Suppressor macrophage treated with lipopolysaccharide for 1 hour (primary cell): ENCODE data around the gene TNPO1.
"Not testable (repeated sequence)": the region's sequence is repeated elsewhere in the genome, so short reads cannot be mapped to it uniquely, and the experiment has no call there.

Experiments
- DNase-seq, 3 donors: peaks; one replicate each; pipeline ENCODE4 v3.0.0-alpha.2; 2020 to 2022

Gene TNPO1

GRCh38 chr5:72816284-72817075 lies at the start of gene TNPO1:
Gene TNPO1, plus strand, starts transcription at chr5:72816661. Its CDS starts 77 bp downstream, at chr5:72816738.
- DNase-seq = peak; percentile 90 to 94 (median 93)

- DNase-seq = no peak
Measured at GRCh38 chr5:72767289-72768010, 49.0 kb upstream of the TNPO1 start.

GRCh38 chr5:72770266-72770665 lies 46.2 kb upstream of the TNPO1 start:
- DNase-seq = no peak

GRCh38 chr5:72776684-72777083 lies 39.8 kb upstream of the TNPO1 start:
- no peak for DNase-seq

- DNase-seq = no peak
Measured at GRCh38 chr5:72779520-72779919, 36.9 kb upstream of the TNPO1 start.

- DNase-seq = no peak
Measured at GRCh38 chr5:72783354-72783753, 33.1 kb upstream of the TNPO1 start.

GRCh38 chr5:72784129-72784528 lies 32.3 kb upstream of the TNPO1 start:
- DNase-seq = no peak

GRCh38 chr5:72785801-72786200 lies 30.7 kb upstream of the TNPO1 start:
- no peak for DNase-seq

GRCh38 chr5:72786676-72787075 lies 29.8 kb upstream of the TNPO1 start:
- DNase-seq = no peak

- DNase-seq = no peak
Measured at GRCh38 chr5:72788866-72789505, 27.5 kb upstream of the TNPO1 start.

GRCh38 chr5:72790186-72790585 lies 26.3 kb upstream of the TNPO1 start:
- no peak for DNase-seq

GRCh38 chr5:72792662-72793061 lies 23.8 kb upstream of the TNPO1 start:
- not testable (repeated sequence) for DNase-seq

- no peak for DNase-seq
Measured at GRCh38 chr5:72796001-72796400, 20.5 kb upstream of the TNPO1 start.

GRCh38 chr5:72799721-72800120 lies 16.7 kb upstream of the TNPO1 start:
- no peak for DNase-seq

GRCh38 chr5:72808637-72809036 lies 7.8 kb upstream of the TNPO1 start:
- not testable (repeated sequence) for DNase-seq

GRCh38 chr5:72811849-72812248 lies 4.6 kb upstream of the TNPO1 start:
- no peak for DNase-seq

- DNase-seq = peak; percentile 72 to 78 (median 76)
Measured at GRCh38 chr5:72812488-72812887, 4.0 kb upstream of the TNPO1 start.

- DNase-seq = no peak
Measured at GRCh38 chr5:72814104-72814503, 2.4 kb upstream of the TNPO1 start.

GRCh38 chr5:72814864-72815263 lies 1.6 kb upstream of the TNPO1 start:
- no peak for DNase-seq

GRCh38 chr5:72815580-72816283 lies 729 bp upstream of the TNPO1 start:
- peak in 2 of 3 donors; percentile 24 to 43 for DNase-seq

GRCh38 chr5:72817076-72817481 lies 618 bp downstream of the TNPO1 start:
- DNase-seq = peak; percentile 86 to 92 (median 90)

GRCh38 chr5:72817671-72818266 lies 1.3 kb downstream of the TNPO1 start:
- peak in 1 of 3 donors; percentile 22 for DNase-seq
